ENCODE results near the gene NACC1.

NACC1 gene

GRCh38 chr19:13118424-13119193 lies 545 bp downstream of the NACC1 start:
- Histone ChIP-seq H3K9me3 (ENCODE audit: insufficient read depth, low read length, severe bottlenecking) (no peaks in the 10 kb centered on the region), H3K4me3 (ENCODE audit: low read depth in 1 of 2, low read length in 2 of 2) (peak overlapping the region; percentile 72 to 99), H3K36me3 (ENCODE audit: insufficient read depth, low read length) (peaks cover 54% of the 10 kb centered on the region), H3K27ac (ENCODE audit: low read length) (peak overlapping the region; percentile 83), H3K4me2 (ENCODE audit: insufficient read depth, low read length) (peak overlapping the region; percentile 88), H3K79me2 (ENCODE audit: insufficient read depth, low read length) (peaks cover 76% of the 10 kb centered on the region), H3K9ac (ENCODE audit: low read depth, low read length) (peak overlapping the region; percentile 95), H4K20me1 (ENCODE audit: insufficient read depth, low read length) (peaks cover 49% of the 10 kb centered on the region), H3K27me3 (ENCODE audit: insufficient read depth, low read length, poor library complexity) (no peaks in the 10 kb centered on the region), H3K4me1 (ENCODE audit: insufficient read depth, low read length) (peaks cover 51% of the 10 kb centered on the region), H2AFZ (ENCODE audit: low read depth, low read length) (peak overlapping the region; percentile 61)
- DNase-seq (peak; percentile 78), ATAC-seq (ENCODE audit: insufficient read depth, low read depth) (peak; percentile 48)
- TF ChIP-seq CTCF (IDR thresholded peaks at IDR 0.05; ENCODE audit: borderline replicate concordance, extremely low read depth, low read length, poor library complexity, severe bottlenecking), result no peak
- no peak for TF ChIP-seq EZH2 (IDR thresholded peaks at IDR 0.05; ENCODE audit: borderline replicate concordance, low read depth, low read length, severe bottlenecking)

GRCh38 chr19:13119627-13120026 lies 1.6 kb downstream of the NACC1 start:
- H3K4me2 ChIP-seq (ENCODE audit: insufficient read depth, low read length), result peak overlapping the region; percentile 88
- no peaks in the 10 kb centered on the region for H3K9me3 ChIP-seq (ENCODE audit: insufficient read depth, low read length, severe bottlenecking)
- TF ChIP-seq CTCF (IDR thresholded peaks at IDR 0.05; ENCODE audit: borderline replicate concordance, extremely low read depth, low read length, poor library complexity, severe bottlenecking) (no peak), EZH2 (IDR thresholded peaks at IDR 0.05; ENCODE audit: borderline replicate concordance, low read depth, low read length, severe bottlenecking) (no peak)
- peaks cover 56% of the 10 kb centered on the region for H4K20me1 ChIP-seq (ENCODE audit: insufficient read depth, low read length)
- H3K27ac ChIP-seq (ENCODE audit: low read length), result peak overlapping the region; percentile 60
- H3K27me3 ChIP-seq (ENCODE audit: insufficient read depth, low read length, poor library complexity), result no peaks in the 10 kb centered on the region
- H3K4me1 ChIP-seq (ENCODE audit: insufficient read depth, low read length), result peaks cover 50% of the 10 kb centered on the region
- no peak overlapping the region for H2AFZ ChIP-seq (ENCODE audit: low read depth, low read length)
- H3K36me3 ChIP-seq (ENCODE audit: insufficient read depth, low read length), result peaks cover 56% of the 10 kb centered on the region
- DNase-seq (no peak), ATAC-seq (ENCODE audit: insufficient read depth, low read depth) (no peak)
- H3K79me2 ChIP-seq (ENCODE audit: insufficient read depth, low read length), result peaks cover 85% of the 10 kb centered on the region
- peak overlapping the region; percentile 95 for H3K9ac ChIP-seq (ENCODE audit: low read depth, low read length)
- peak overlapping the region in 1 of 2 experiments; percentile 72; a peak in 3 of 4 replicates for H3K4me3 ChIP-seq (ENCODE audit: low read depth in 1 of 2, low read length in 2 of 2)

DNA sequence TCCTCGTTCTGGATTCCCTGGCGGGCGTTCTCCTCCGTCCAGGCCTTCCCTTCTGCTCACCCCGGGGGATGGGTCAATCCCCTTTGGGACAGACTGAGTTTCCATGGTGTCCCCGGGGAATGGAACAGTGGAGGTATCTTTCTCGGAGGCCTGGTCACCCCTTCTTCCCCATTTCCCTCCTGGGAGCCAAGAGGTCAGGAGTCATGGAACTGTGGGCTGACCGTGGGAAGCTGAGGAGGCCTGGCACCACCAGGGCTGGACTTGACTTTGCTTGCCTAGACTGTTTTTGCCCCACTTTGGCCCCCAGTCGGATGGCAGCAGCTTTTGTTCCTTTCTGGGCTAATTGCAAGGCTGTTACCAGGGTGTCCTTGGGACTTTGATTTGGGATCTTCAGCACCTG lies 2.0 kb downstream of the NACC1 start:
- Histone ChIP-seq H3K27me3 (ENCODE audit: insufficient read depth, low read length, poor library complexity) (no peaks in the 10 kb centered on the region), H3K4me3 (ENCODE audit: low read depth in 1 of 2, low read length in 2 of 2) (peak overlapping the region in 1 of 2 experiments; percentile 72; a peak in 2 of 4 replicates), H3K79me2 (ENCODE audit: insufficient read depth, low read length) (peaks cover 85% of the 10 kb centered on the region), H2AFZ (ENCODE audit: low read depth, low read length) (no peak overlapping the region), H3K36me3 (ENCODE audit: insufficient read depth, low read length) (peaks cover 56% of the 10 kb centered on the region), H4K20me1 (ENCODE audit: insufficient read depth, low read length) (peaks cover 58% of the 10 kb centered on the region), H3K27ac (ENCODE audit: low read length) (peak overlapping the region; percentile 30; the same call in 1 of the 2 replicates), H3K9me3 (ENCODE audit: insufficient read depth, low read length, severe bottlenecking) (no peaks in the 10 kb centered on the region), H3K4me1 (ENCODE audit: insufficient read depth, low read length) (peaks cover 46% of the 10 kb centered on the region), H3K9ac (ENCODE audit: low read depth, low read length) (peak overlapping the region; percentile 95; the same call in 1 of the 2 replicates), H3K4me2 (ENCODE audit: insufficient read depth, low read length) (peak overlapping the region; percentile 88)
- no peak for ATAC-seq (ENCODE audit: insufficient read depth, low read depth)
- TF ChIP-seq CTCF (IDR thresholded peaks at IDR 0.05; ENCODE audit: borderline replicate concordance, extremely low read depth, low read length, poor library complexity, severe bottlenecking), result no peak
- TF ChIP-seq EZH2 (IDR thresholded peaks at IDR 0.05; ENCODE audit: borderline replicate concordance, low read depth, low read length, severe bottlenecking), result no peak
- DNase-seq, result no peak

Measured in DND-41 (cell line).